HEK293 (cell line): ENCODE data around the gene LRRFIP1.
A peak's percentile ranks its signal among the peaks of the same experiment; 100 is the strongest.

Source experiments
- CTCF ChIA-PET: fragments of 350-600 bp; formaldehyde crosslinking; extraction: SDS; loops from one replicate; lab custom pipeline; 2021; ENCODE audit warnings: antibody characterized with exemption; lab: Yijun Ruan, JAX
- POLR2A ChIA-PET: fragments of 300-600 bp; formaldehyde crosslinking; extraction: SDS; loops from one replicate; lab custom pipeline; 2020; ENCODE audit warnings: antibody characterized with exemption, inconsistent platforms; lab: Yijun Ruan, JAX
- H3K27ac ChIP-seq: fragments of 200-500 bp; sonication (Bioruptor generic); 2 replicates; pipeline ENCODE4 v1.5.1; 2014; ENCODE audit warnings: low read depth, low read length, control low read depth, inconsistent platforms; ENCODE audit errors: extremely low read depth
- H3K36me3 ChIP-seq, 2 experiments: fragments of 200-500 bp in 1 of 2; sonication (Bioruptor generic) in 1 of 2; 1 replicate in 1 of 2; 2 replicates in 1 of 2; pipeline ENCODE4 v1.5.1; 2014 to 2017; ENCODE audit warnings: inconsistent platforms in 2 of 2, low read length in 2 of 2; ENCODE audit not compliant: control insufficient read depth in 2 of 2, insufficient read depth in 1 of 2
- H3K4me1 ChIP-seq: fragments of 200-500 bp; sonication (Bioruptor generic); 2 replicates; pipeline ENCODE4 v1.5.1; 2014; ENCODE audit warnings: mild to moderate bottlenecking, low read length, inconsistent platforms; ENCODE audit not compliant: control insufficient read depth, insufficient read depth
- H3K4me3 ChIP-seq: 2 replicates; pipeline ENCODE4 v1.5.1; 2011; ENCODE audit warnings: low read depth, mild to moderate bottlenecking, control low read depth, low read length, moderate library complexity
- H3K9me3 ChIP-seq: fragments of 200-500 bp; sonication (Bioruptor generic); 2 replicates; pipeline ENCODE4 v1.5.1; 2014; ENCODE audit warnings: low read depth, low read length, inconsistent platforms; ENCODE audit not compliant: control insufficient read depth, insufficient read depth
- HOXA7 ChIP-seq: sonication (generic); formaldehyde crosslinking; IDR thresholded peaks from 2 replicates; pipeline ENCODE4 v1.8.1; 2022; ENCODE audit warnings: missing genetic modification reagents, borderline replicate concordance
- IKZF3 ChIP-seq: fragments of 450-650 bp; IDR thresholded peaks from 2 replicates; pipeline ENCODE4 v1.5.0; 2018; ENCODE audit warnings: missing biosample characterization, mild to moderate bottlenecking, missing genetic modification characterization, moderate library complexity
- SALL2 ChIP-seq: fragments of 450-650 bp; formaldehyde crosslinking; IDR thresholded peaks from 2 replicates; pipeline ENCODE4 v1.5.0; 2017; ENCODE audit warnings: missing biosample characterization, mild to moderate bottlenecking, missing genetic modification characterization, borderline replicate concordance
- SCRT2 ChIP-seq: fragments of 450-650 bp; formaldehyde crosslinking; IDR thresholded peaks from 2 replicates; pipeline ENCODE4 v1.5.1; 2016; ENCODE audit warnings: missing biosample characterization, missing genetic modification characterization
- ZNF121 ChIP-seq: fragments of 450-650 bp; formaldehyde crosslinking; IDR thresholded peaks from 2 replicates; pipeline ENCODE4 v1.5.1; 2016; ENCODE audit warnings: missing biosample characterization, missing genetic modification characterization
- ZNF175 ChIP-seq: fragments of 450-650 bp; formaldehyde crosslinking; IDR thresholded peaks from 2 replicates; pipeline ENCODE4 v1.5.1; 2016; ENCODE audit warnings: missing biosample characterization, missing genetic modification characterization
- ZNF19 ChIP-seq: fragments of 450-650 bp; formaldehyde crosslinking; IDR thresholded peaks from 2 replicates; pipeline ENCODE4; 2016; ENCODE audit warnings: missing biosample characterization, missing genetic modification characterization, low read depth
- ZNF221 ChIP-seq: fragments of 450-650 bp; formaldehyde crosslinking; IDR thresholded peaks from 2 replicates; pipeline ENCODE4 v1.5.1; 2017; ENCODE audit warnings: missing biosample characterization, missing genetic modification characterization, borderline replicate concordance
- ZNF274 ChIP-seq, 2 experiments: fragments of 200-500 bp in 1 of 2; fragments of 450-650 bp in 1 of 2; sonication (Bioruptor generic) in 1 of 2; formaldehyde crosslinking in 1 of 2; IDR thresholded peaks; 2 replicates each; pipeline versions ENCODE4 v1.5.1 to v1.6.1; 2014 to 2016; ENCODE audit warnings: borderline replicate concordance in 1 of 2, inconsistent platforms in 1 of 2, low read length in 1 of 2, missing biosample characterization in 1 of 2, missing genetic modification characterization in 1 of 2
- ZNF354C ChIP-seq: fragments of 450-650 bp; formaldehyde crosslinking; IDR thresholded peaks from 2 replicates; pipeline ENCODE4 v1.5.1; 2016; ENCODE audit warnings: missing biosample characterization, missing genetic modification characterization, low read depth, borderline replicate concordance
- ZNF37A ChIP-seq: fragments of 450-650 bp; IDR thresholded peaks from 2 replicates; pipeline ENCODE4 v1.5.1; 2018; ENCODE audit warnings: missing biosample characterization, missing genetic modification characterization
- ZNF394 ChIP-seq: fragments of 450-650 bp; formaldehyde crosslinking; IDR thresholded peaks from 2 replicates; pipeline ENCODE4 v1.5.1; 2016; ENCODE audit warnings: missing biosample characterization, missing genetic modification characterization, mild to moderate bottlenecking, moderate library complexity, borderline replicate concordance
- ZNF518A ChIP-seq: fragments of 450-650 bp; formaldehyde crosslinking; conservative IDR thresholded peaks from 2 replicates; pipeline ENCODE4 v1.5.1; 2016; ENCODE audit warnings: low read depth, missing biosample characterization, missing genetic modification characterization
- ZNF529 ChIP-seq: fragments of 450-650 bp; formaldehyde crosslinking; IDR thresholded peaks from 2 replicates; pipeline ENCODE4 v1.5.1; 2017; ENCODE audit warnings: missing genetic modification characterization, missing biosample characterization; ENCODE audit not compliant: insufficient replicate concordance
- ZNF600 ChIP-seq: fragments of 450-650 bp; formaldehyde crosslinking; IDR thresholded peaks from 2 replicates; pipeline ENCODE4 v1.5.1; 2016; ENCODE audit warnings: missing biosample characterization, missing genetic modification characterization
- ZNF621 ChIP-seq: fragments of 450-650 bp; formaldehyde crosslinking; IDR thresholded peaks from 2 replicates; pipeline ENCODE4 v1.5.1; 2017; ENCODE audit warnings: missing biosample characterization, missing genetic modification characterization
- ZNF664 ChIP-seq: fragments of 450-650 bp; formaldehyde crosslinking; IDR thresholded peaks from 2 replicates; pipeline ENCODE4 v1.5.1; 2016; ENCODE audit warnings: missing biosample characterization, missing genetic modification characterization
- ZNF670 ChIP-seq: fragments of 450-650 bp; formaldehyde crosslinking; IDR thresholded peaks from 2 replicates; pipeline ENCODE4 v1.5.1; 2016; ENCODE audit warnings: missing biosample characterization, missing genetic modification characterization, low read depth
- ZNF837 ChIP-seq: fragments of 450-650 bp; formaldehyde crosslinking; IDR thresholded peaks from 2 replicates; pipeline ENCODE4 v1.5.1; 2016; ENCODE audit warnings: missing biosample characterization, missing genetic modification characterization
- ZNF843 ChIP-seq: fragments of 450-650 bp; formaldehyde crosslinking; IDR thresholded peaks from 2 replicates; pipeline ENCODE4 v1.5.1; 2016; ENCODE audit warnings: missing biosample characterization, missing genetic modification characterization
- TF ChIP-seq, protein P1 (sequence below): fragments of 450-650 bp; IDR thresholded peaks from 2 replicates; pipeline ENCODE4 v1.5.1; 2018; ENCODE audit warnings: missing biosample characterization, missing genetic modification characterization
- TF ChIP-seq, protein P2 (sequence below): fragments of 450-650 bp; formaldehyde crosslinking; IDR thresholded peaks from 2 replicates; pipeline ENCODE4 v1.5.1; 2016; ENCODE audit warnings: missing biosample characterization, missing genetic modification characterization, borderline replicate concordance

The LRRFIP1 gene

GRCh38 chr2:237704501-237705434 is 77.4 kb downstream of the LRRFIP1 start (continued):
- TF ChIP-seq, protein P1, sequence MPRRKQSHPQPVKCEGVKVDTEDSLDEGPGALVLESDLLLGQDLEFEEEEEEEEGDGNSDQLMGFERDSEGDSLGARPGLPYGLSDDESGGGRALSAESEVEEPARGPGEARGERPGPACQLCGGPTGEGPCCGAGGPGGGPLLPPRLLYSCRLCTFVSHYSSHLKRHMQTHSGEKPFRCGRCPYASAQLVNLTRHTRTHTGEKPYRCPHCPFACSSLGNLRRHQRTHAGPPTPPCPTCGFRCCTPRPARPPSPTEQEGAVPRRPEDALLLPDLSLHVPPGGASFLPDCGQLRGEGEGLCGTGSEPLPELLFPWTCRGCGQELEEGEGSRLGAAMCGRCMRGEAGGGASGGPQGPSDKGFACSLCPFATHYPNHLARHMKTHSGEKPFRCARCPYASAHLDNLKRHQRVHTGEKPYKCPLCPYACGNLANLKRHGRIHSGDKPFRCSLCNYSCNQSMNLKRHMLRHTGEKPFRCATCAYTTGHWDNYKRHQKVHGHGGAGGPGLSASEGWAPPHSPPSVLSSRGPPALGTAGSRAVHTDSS (tag by site-specific recombination): no peak
- peak; percentile 52 for TF ChIP-seq ZNF600 (tag by site-specific recombination)
- no peak for TF ChIP-seq ZNF394
- TF ChIP-seq ZNF621 (tag by site-specific recombination): no peak
- 0 out of 2 replicates have a peak, but pooled peaks have one; percentile 18 for TF ChIP-seq ZNF121 (tag by site-specific recombination)
- no peak for TF ChIP-seq ZNF175 (tag by site-specific recombination)

- POLR2A ChIA-PET: no interaction called here
- peaks cover 0 to 24% of the 10 kb centered on the region in 2 experiments; a peak in 2 of 3 replicates for H3K36me3 ChIP-seq
- H3K27ac ChIP-seq: no peak overlapping the region
- H3K4me3 ChIP-seq: no peak overlapping the region
- CTCF ChIA-PET: no interaction called here
- H3K4me1 ChIP-seq: peaks cover 25% of the 10 kb centered on the region
- no peaks in the 10 kb centered on the region for H3K9me3 ChIP-seq
- TF ChIP-seq ZNF664: no peak
- TF ChIP-seq SCRT2 (tag by site-specific recombination): no peak
- TF ChIP-seq ZNF843 (tag by site-specific recombination): no peak
- TF ChIP-seq, protein P2, sequence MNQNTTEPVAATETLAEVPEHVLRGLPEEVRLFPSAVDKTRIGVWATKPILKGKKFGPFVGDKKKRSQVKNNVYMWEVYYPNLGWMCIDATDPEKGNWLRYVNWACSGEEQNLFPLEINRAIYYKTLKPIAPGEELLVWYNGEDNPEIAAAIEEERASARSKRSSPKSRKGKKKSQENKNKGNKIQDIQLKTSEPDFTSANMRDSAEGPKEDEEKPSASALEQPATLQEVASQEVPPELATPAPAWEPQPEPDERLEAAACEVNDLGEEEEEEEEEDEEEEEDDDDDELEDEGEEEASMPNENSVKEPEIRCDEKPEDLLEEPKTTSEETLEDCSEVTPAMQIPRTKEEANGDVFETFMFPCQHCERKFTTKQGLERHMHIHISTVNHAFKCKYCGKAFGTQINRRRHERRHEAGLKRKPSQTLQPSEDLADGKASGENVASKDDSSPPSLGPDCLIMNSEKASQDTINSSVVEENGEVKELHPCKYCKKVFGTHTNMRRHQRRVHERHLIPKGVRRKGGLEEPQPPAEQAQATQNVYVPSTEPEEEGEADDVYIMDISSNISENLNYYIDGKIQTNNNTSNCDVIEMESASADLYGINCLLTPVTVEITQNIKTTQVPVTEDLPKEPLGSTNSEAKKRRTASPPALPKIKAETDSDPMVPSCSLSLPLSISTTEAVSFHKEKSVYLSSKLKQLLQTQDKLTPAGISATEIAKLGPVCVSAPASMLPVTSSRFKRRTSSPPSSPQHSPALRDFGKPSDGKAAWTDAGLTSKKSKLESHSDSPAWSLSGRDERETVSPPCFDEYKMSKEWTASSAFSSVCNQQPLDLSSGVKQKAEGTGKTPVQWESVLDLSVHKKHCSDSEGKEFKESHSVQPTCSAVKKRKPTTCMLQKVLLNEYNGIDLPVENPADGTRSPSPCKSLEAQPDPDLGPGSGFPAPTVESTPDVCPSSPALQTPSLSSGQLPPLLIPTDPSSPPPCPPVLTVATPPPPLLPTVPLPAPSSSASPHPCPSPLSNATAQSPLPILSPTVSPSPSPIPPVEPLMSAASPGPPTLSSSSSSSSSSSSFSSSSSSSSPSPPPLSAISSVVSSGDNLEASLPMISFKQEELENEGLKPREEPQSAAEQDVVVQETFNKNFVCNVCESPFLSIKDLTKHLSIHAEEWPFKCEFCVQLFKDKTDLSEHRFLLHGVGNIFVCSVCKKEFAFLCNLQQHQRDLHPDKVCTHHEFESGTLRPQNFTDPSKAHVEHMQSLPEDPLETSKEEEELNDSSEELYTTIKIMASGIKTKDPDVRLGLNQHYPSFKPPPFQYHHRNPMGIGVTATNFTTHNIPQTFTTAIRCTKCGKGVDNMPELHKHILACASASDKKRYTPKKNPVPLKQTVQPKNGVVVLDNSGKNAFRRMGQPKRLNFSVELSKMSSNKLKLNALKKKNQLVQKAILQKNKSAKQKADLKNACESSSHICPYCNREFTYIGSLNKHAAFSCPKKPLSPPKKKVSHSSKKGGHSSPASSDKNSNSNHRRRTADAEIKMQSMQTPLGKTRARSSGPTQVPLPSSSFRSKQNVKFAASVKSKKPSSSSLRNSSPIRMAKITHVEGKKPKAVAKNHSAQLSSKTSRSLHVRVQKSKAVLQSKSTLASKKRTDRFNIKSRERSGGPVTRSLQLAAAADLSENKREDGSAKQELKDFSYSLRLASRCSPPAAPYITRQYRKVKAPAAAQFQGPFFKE (tag by site-specific recombination): no peak
- TF ChIP-seq ZNF670 (tag by site-specific recombination): no peak
- no peak for TF ChIP-seq ZNF37A (tag by site-specific recombination)
- no peak for TF ChIP-seq SALL2 (tag by site-specific recombination)
- TF ChIP-seq IKZF3 (tag by site-specific recombination): no peak
- TF ChIP-seq ZNF274 (IDR thresholded peaks at IDR 0.05; ENCODE audit: low read length): no peak
- no peak for TF ChIP-seq ZNF274 (tag by site-specific recombination; IDR thresholded peaks at IDR 0.05; ENCODE audit: borderline replicate concordance)
- no peak for TF ChIP-seq ZNF518A (tag by site-specific recombination)
- TF ChIP-seq HOXA7 (CRISPR knock-in tag): no peak
- no peak for TF ChIP-seq ZNF19
- TF ChIP-seq ZNF529: no peak
- TF ChIP-seq ZNF354C (tag by site-specific recombination): no peak
- TF ChIP-seq ZNF221 (tag by site-specific recombination): no peak
- TF ChIP-seq ZNF837 (tag by site-specific recombination): no peak
Measured at GRCh38 chr2:237706257-237706656, 78.9 kb downstream of the LRRFIP1 start.
